Activated CD8-positive, alpha-beta memory T cell treated with anti-CD3 and anti-CD28 coated beads, Interleukin-2, amount 50 U/mL, for 1 hour (primary cell): ENCODE data around the gene IFT81.

ENCODE experiments used
- DNase-seq: peaks from one replicate; pipeline ENCODE4 v3.0.0-alpha.2; 2020; ENCODE audit errors: extremely low read depth

The IFT81 gene

GRCh38 chr12:110157539-110157938 lies 33.4 kb downstream of the IFT81 start:
- no peak for DNase-seq

GRCh38 chr12:110159671-110160245 lies 35.6 kb downstream of the IFT81 start:
- no peak for DNase-seq

GRCh38 chr12:110165540-110166159 lies 41.5 kb downstream of the IFT81 start:
- DNase-seq: no peak

GRCh38 chr12:110168732-110169455 lies 44.7 kb downstream of the IFT81 start:
- DNase-seq: no peak

- no peak for DNase-seq
These were observed 46.5 kb downstream of the IFT81 start for GRCh38 chr12:110170535-110171185.

GRCh38 chr12:110171186-110171538 lies 47.0 kb downstream of the IFT81 start:
- no peak for DNase-seq

- no peak for DNase-seq
These were observed 47.5 kb downstream of the IFT81 start for GRCh38 chr12:110171636-110172035.

GRCh38 chr12:110174373-110174996 lies 50.3 kb downstream of the IFT81 start:
- no peak for DNase-seq

GRCh38 chr12:110175201-110175600 lies 51.0 kb downstream of the IFT81 start:
- no peak for DNase-seq

GRCh38 chr12:110176745-110177144 lies 52.6 kb downstream of the IFT81 start:
- no peak for DNase-seq

GRCh38 chr12:110179291-110179690 lies 55.1 kb downstream of the IFT81 start:
- DNase-seq: no peak

- no peak for DNase-seq
These were observed 56.4 kb downstream of the IFT81 start for GRCh38 chr12:110180591-110181005.

GRCh38 chr12:110182281-110182680 lies 58.1 kb downstream of the IFT81 start:
- no peak for DNase-seq

GRCh38 chr12:110183386-110183785 lies 59.2 kb downstream of the IFT81 start:
- DNase-seq: no peak

- no peak for DNase-seq
These were observed 61.5 kb downstream of the IFT81 start for GRCh38 chr12:110185626-110186025.

GRCh38 chr12:110186059-110186458 lies 61.9 kb downstream of the IFT81 start:
- no peak for DNase-seq

- no peak for DNase-seq
These were observed 69.0 kb downstream of the IFT81 start for GRCh38 chr12:110193196-110193595.

- DNase-seq: no peak
These were observed 72.8 kb downstream of the IFT81 start for GRCh38 chr12:110197003-110197402.

- no peak for DNase-seq
These were observed 74.2 kb downstream of the IFT81 start for GRCh38 chr12:110198386-110198785.

GRCh38 chr12:110199339-110200123 lies 75.4 kb downstream of the IFT81 start:
- DNase-seq: no peak

GRCh38 chr12:110200124-110200417 lies 75.9 kb downstream of the IFT81 start:
- DNase-seq: no peak

- DNase-seq: no peak
These were observed 77.8 kb downstream of the IFT81 start for GRCh38 chr12:110201995-110202394.
